Measurements from ENCODE around the gene FAM83B.
"Not testable (repeated sequence)": the region's sequence is repeated elsewhere in the genome, so short reads cannot be mapped to it uniquely, and the experiment has no call there.

The FAM83B gene, protein sequence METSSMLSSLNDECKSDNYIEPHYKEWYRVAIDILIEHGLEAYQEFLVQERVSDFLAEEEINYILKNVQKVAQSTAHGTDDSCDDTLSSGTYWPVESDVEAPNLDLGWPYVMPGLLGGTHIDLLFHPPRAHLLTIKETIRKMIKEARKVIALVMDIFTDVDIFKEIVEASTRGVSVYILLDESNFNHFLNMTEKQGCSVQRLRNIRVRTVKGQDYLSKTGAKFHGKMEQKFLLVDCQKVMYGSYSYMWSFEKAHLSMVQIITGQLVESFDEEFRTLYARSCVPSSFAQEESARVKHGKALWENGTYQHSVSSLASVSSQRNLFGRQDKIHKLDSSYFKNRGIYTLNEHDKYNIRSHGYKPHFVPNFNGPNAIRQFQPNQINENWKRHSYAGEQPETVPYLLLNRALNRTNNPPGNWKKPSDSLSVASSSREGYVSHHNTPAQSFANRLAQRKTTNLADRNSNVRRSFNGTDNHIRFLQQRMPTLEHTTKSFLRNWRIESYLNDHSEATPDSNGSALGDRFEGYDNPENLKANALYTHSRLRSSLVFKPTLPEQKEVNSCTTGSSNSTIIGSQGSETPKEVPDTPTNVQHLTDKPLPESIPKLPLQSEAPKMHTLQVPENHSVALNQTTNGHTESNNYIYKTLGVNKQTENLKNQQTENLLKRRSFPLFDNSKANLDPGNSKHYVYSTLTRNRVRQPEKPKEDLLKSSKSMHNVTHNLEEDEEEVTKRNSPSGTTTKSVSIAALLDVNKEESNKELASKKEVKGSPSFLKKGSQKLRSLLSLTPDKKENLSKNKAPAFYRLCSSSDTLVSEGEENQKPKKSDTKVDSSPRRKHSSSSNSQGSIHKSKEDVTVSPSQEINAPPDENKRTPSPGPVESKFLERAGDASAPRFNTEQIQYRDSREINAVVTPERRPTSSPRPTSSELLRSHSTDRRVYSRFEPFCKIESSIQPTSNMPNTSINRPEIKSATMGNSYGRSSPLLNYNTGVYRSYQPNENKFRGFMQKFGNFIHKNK

DNA sequence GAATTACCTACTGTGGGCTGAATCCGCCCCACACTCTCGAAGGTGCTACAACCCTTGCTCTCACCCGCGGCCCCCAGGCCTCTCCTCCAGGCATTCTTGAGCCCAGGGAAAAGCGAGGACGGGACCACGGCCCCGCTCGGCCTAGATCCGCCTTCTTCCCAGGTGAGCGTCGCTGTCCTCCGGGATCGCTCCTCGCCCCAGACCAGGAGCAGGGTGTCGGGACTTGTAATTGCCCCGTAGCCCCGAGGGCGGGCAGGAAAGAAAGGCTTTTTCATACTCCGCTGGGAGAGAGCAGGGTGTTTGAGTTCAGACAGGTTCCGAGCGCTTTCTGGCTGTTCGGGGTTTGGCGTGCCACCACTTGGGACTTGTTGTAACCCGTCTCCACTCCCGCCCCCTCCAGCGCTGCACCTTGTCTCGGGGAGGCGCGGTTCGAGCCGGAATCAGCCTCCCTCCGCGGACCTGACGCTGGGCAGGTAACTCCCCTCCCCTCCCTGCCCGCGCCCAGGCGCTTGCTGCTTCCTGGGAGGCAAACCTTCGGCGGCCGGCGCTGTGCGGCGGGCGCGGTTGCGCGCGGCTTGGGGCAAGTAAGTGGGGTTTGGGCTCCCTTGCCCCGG lies at the start of gene FAM83B:
Gene FAM83B (plus strand): TSS at position 529 of the 614 bp plus-strand sequence. CDS start 23,476 bp downstream, outside the sequence.
- DNase-seq: no peak

DNA sequence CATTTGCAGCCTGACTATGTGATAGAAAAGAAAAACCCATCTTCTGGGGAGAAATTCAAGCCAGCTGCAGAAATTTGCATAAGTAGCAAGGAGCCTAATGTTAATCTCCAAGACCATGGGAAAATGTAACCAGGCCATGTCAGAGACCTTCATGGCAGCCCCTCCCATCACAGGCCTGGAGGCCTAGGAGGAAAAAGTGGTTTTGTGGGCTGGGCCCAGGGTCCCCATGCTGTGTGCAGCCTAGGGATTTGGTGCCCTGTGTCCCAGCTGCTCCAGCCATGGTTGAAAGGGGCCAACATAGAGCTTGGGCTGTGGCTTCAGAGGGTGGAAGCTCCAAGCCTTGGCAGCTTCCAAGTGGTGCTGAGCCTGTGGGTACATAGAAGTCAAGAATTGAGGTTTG lies 49.7 kb upstream of the FAM83B start:
- not testable (repeated sequence) for DNase-seq

DNA sequence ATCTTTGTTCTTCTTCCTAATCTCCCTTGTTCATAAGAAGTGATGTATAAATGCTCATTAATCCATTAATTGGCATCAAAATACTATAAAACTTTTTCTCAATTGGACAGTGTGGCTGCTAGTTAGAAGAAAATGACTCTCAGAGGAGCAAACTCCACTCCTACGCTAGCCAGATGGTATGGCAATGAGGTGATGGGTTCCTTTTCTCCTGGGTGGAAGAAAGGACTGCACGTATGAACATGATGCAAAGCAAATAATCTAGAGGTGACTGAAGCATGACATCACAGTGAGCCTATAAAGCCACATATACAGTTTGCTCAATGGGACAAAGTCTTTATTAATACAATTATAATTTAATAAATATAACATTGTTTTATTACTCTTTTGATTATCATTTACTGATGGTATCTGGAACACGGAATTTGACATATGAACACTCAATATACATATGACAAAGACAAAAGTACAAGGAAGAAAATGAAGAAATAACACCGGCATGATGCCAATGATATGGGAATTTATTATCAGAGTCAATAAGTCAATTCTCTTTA lies 46.4 kb upstream of the FAM83B start:
- DNase-seq: no peak

DNA sequence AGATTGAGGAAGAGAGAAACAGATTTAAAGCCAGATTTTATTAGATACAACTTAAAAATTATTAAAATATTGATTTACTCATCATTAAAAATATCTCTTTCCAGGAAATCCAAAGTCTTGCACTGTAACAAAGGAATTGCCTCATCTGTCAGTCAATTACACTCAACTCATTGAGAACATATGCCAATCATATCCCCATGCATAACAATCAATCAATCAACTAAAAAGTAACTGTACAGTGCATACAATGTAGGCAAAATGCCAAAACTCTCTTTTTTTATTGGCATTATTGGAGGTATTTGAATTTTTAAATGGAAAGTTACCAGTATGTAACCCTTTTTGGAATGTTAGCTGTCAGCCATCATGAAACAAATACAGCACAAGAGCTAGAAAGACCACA lies 45.3 kb upstream of the FAM83B start:
- DNase-seq: no peak

DNA sequence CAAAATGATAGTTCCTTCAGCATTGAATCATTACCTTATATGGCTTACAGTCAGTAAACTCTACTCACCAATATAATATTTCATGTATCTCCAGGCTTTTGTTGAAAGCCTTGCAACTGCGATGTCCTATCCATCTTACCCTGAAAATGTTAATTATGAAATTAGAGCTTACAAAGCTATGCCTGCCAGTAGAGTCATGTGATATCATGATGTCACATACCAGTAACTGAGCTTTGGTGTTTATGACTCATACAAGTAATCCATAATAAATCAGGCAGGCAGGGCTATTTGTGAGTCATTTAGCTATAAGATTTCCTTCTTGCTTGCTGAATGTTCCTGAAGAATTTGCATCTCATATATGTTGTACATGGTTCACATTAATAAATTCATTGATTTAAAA lies 44.9 kb upstream of the FAM83B start:
- no peak for DNase-seq

DNA sequence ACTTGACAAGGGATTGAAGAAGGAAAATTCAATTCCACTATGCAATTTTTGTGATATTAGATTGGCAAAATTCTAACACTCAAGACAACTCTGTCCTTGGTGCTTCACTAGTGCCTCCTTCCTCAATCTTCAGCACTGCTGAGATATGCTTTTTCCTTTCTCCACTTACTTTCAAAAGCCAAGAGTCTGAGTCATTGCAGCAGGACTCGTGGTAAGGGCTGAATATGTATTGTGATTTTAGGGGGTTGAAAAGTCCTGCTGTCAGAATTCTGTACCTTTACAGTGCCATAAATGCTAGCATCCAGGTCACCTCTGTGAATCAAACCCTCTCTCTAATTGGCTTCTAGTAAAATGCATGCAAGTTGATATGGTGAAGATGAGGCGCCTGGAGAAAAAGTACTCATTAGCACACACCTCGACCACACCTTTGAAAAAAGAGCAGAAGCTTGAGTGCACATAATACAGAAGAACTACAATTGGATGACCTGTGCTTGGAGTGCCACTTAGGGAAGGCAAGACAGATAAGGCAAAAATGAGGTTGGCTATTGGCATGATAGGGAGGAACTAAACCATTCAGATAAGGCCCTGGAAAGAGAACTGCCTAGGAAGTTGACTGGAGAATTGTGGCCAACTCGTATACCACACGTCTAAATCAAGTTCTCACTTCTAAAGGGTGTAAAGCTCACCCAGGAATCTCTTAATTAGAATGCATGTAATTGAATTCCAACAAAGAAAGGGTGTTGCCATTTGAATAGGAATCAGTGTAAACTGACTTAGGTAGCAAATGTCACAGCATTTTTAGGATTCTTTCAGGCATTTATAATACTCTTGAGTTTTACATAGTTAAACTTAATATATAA lies 43.6 kb upstream of the FAM83B start:
- DNase-seq: no peak

DNA sequence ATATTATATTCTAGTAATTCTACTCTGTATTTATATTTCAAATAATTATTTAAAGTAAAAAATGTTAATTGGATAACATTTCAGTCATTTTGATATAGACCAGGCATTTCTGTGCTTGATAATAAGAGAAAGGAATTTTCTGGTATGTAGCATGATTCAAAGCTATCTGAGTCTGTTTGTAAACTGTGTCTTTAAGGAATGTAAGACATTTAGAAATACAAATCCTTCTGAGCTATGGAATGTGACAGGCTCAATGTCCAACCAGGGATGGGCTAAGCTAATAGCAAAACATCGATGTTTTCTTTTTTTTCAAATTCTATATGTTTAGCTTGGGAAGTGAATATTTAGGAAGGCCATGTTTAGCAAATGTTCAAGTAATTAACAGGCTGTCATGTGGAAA lies 41.5 kb upstream of the FAM83B start:
- DNase-seq: no peak

DNA sequence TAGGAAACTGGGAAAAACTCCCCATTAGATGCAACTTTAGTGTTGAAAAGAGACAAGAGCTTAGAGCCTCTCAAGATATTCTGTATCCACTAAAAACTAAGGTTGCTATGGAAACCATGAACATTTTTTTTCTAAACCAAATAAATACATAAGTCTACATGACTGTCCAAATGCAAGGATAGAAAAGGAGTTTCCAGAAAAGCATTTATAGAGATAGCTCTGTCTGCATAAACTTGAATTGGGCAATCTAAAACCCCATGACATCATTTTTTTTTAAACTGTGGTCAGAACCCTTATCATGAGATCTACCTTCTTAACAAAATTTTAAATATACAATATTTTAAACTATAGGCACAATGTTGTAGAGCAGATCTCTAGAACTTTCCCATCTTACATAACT lies 36.4 kb upstream of the FAM83B start:
- no peak for DNase-seq

DNA sequence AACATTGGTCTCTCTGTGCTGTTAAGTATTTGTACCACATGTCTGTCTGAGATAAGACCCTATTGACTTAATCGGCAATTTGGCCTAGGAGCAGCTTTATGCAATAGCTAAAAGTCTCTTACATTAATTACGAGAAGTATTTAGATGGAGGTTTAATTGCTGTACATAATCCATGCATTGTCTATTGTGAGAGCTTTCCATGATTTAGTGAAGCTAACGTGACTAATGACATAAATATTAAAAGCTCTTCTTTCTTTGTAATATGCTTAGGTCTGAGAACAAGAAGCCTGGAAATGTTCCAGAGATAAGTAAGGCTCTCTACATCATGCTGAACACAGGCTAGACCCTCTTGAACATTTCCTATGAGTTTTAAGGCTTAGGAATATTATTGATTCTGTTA lies 32.7 kb upstream of the FAM83B start:
- DNase-seq: no peak

DNA sequence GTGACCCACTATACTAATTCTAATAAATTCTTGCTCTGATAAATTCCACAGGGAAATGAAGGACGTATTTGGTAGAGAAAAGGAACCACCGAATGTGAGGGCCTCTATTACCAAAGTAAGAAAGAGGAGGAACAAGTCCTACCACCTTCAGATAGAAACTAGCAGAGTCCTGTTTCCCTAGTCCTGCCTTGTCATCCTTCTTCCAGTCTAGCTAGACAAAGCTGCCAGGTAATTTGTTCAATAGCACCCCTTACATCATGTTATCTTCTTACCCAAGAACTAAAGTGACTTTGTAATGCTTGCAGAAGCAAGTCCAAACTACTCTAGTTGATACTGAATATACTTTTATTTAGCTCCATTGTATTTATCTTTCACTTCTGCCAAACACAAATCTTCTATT lies 29.3 kb upstream of the FAM83B start:
- no peak for DNase-seq

DNA sequence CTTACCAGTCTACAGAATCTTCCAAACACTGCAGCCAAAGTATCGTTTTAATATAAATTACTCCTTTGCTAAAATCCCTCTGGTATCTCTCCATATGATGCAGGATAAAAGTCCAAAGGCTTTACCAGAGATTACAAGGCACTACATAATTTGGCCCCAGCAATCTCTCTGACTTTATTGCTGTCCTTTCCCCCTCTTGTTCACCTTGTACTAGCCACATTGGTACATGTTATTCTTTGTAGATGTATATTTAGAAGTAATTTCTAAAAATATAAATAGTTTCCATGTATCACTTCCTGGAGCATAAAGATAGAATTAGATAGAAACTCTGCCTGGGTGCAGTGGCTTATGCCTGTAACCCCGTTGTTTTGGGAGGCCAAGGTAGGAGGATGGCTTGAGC lies 28.7 kb upstream of the FAM83B start:
- DNase-seq: no peak

DNA sequence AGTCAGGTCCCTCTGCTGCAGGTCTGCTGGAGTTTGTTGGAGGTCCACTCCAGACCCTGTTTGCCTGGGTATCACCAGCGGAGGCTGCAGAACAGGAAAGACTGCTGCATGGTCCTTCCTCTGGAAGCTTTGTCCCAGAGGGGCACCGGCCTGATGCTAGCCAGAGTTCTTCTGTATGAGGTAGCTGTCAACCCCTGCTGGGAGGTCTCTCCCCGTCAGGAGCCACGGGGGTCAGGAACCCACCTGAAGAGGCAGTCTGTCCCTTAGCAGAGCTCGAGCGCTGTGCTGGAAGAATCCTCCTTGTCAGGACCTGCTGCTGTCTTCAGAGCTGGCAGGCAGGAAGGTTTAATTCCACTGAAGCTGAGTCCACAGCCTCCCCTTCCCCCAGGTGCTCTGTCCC lies 22.3 kb upstream of the FAM83B start:
- DNase-seq: not testable (repeated sequence)

DNA sequence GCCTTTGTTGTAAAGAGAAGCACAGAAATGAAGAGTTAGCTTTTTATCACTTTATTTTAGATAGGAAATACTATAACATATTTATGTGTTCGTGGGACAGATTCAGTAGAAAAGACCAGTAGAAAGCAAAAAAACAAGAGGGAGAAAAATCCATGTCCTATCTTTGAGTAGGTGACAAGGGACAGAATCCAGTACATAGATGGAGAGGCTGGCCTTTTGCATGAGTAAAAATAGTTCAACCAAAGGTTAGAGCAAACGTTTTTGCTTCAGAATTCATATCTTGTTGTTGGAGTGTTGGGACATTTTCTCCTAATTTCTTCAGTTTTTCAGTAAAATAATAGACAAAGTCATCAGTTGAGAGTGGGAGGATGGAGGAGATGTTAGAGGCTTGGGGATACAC lies 19.6 kb upstream of the FAM83B start:
- DNase-seq: no peak

DNA sequence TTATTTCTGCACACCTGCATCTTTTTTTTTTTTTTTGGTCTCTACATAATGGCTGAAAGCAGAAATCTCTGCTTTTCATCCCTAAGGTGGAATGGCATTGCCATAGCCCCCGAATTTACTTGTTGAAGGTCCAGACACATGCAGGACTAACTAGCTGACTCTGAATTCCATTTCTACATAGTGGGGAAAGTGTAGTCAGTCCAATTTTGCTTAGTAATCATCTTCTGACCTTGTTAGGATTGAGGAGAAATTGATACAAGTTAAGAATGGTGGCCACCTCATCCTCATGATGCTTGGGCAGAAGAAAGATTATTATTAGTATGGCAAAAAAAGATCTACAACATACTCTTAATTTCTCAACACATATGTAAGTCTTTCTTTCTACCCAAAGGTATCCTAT lies 16.4 kb upstream of the FAM83B start:
- DNase-seq: no peak

DNA sequence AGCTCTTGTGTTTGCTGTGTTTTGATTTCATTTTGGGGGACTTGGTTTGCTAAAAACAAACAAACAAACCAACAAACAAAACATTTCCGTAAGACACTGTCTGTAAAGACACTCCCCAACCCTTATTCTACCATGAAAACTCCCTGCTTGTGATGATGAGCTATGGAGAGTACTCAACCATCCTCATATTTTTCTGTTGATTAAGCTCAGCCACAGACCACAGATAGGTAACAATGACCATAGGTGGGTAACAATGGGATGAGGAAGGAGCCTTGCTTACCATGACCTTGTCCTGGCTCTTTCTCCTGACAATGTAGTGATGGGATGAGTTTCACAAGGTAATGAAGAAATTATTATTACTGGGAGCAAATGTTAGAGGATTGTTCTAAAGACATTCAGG lies 11.4 kb upstream of the FAM83B start:
- no peak for DNase-seq

DNA sequence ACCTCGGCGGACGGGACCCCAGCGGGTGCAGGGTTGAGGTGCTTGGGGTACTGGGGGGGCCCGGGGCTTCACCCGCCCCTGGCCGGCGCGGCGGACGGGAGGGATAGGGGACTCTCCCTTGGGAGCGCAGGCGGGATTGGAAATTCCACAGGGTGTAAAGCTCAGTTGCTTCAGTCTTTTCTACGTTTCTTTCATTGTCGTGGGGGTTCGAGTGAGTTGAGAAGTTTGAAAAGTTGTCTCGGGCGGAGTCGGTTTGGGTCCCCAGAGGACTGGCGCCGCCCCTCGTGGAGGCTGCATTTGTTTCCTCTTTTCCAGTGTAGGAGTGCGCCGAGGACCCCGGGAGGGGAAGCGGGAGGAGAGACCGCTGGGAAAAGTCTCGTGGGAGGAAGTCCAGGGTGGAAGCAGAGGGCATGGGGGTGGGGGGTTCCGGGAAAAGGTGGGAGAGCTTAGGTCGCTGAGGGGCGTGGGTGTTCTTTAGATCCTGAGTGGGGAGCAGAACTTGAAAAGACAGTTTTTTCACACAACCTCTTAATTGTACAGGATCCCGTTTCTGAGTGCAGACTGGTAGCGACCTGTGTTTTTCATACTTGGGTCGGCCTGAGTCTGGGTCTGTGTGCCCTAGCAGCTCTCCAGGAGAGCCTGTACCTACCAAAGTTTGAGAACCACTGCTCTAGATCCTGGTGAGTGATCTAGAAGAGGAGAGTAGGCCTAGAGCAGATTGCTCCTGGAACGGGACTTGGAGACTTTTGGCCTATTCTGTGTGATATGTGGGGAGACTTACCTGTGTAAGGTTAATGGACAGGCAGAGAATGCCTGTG lies 495 bp downstream of the FAM83B start:
- DNase-seq: no peak

DNA sequence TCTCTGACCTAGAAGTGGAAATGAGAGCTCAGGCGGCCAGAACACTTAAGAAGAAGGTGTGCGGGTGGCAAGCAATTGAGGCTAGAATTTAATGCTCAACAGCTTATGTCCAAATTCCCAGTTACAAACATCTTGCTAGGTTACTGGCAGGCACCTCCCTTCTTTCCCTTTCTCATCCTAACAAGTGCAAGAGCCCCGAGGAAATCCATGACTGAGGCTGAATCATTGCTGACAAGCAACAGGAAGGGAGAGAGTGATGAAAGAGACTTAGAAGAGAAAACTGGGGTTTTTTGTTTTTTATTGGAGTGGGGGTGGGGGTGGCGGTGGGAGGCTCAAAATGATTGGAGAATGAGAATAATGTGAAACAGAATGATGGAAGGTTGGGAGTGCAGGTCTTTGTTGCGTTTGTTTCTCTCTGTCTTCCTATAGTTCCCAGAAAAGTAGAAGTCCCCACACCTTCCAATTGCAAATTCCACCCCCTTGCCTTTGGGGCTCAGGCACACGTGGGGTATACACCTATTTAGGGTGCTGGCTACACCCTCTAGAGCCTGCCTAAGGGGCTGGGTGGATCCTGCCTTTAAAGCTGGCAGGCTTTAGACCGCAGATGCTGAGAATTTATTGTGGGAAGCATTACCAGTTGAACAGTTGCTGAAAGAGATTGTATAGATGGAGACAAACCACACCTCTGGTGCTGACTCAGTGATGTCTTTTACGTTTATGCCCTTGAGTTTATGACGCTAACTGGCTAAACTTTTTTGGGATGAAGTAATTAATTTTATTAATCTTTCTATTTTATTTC lies 1.4 kb downstream of the FAM83B start:
- no peak for DNase-seq

DNA sequence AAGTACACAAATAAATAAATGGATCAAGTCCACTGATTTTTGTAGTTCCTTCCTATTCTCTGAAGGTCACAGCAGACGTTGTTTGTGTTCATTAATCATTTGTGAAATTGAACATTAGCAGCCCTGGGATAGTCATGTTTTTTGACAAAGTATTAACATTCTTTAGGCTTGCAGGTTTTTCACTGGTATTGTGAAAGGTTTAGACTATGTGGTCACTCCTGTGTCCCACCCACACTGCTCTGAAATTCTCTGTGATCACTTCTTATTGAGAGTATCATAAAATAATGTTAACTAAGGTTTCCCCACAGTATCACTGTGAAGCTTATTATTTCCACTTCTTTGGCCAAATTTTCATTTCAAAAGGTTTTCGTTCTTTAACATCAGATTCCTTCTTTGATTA lies 3.5 kb downstream of the FAM83B start:
- no peak for DNase-seq

DNA sequence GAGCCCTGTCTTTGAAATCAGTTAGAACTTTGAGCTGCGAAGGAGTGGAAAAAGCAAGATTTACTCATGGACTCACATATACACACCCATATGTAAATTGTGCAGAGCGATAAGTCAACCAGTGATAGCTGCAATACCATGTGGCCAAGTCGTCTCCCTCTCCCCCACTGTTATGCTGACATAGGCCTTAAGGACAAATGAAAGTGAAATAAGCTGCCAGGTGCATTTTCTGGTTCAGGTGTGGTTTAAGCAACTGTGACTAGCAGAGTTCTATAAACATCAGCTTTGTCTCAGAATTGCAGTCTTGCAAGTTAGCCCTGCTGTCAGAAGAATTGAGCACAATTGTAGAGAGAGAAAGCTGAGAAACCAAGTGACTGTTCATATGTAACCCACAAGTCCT lies 9.6 kb downstream of the FAM83B start:
- peak; percentile 83 for DNase-seq

DNA sequence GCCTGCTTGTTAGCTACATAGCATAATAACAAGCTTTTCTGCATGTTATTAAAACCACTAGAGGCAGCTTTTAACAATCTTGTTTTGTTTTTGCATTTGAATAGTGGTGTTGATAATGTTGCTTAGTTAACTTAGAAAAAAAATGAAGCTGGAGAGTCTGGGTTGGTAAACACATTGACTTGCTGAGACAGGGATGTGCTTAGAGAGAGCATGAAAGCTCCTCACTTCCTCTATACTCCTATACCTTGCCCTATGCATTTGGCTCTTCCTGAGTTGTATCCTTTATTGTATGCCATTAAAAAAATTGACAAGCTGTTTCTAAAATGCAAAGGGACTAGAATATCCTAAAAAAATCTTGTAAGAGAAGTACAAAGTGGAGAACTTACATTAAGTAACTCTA lies 13.6 kb downstream of the FAM83B start:
- DNase-seq: no peak
